CD4-positive, CD25-positive, alpha-beta regulatory T cell (primary cell): ENCODE measurements around the gene VKORC1L1. TPM values are rescaled to one million over a fixed set of nuclear protein-coding genes. Genes with fewer than 3 reads are reported as not detected.
"Not testable (repeated sequence)": the region's sequence is repeated elsewhere in the genome, so short reads cannot be mapped to it uniquely, and the experiment has no call there.

ENCODE experiments used
- ATAC-seq, 2 donors: fragments of 150-1000 bp; cut with Tn5 transposase; one replicate each; pipeline ENCODE4 v1.10.0; 2021; ENCODE audit warnings: low read depth in 2 of 2, moderate number of reproducible peaks in 2 of 2, moderate library complexity in 1 of 2
- DNase-seq, 3 donors: peaks; one replicate each; pipeline versions ENCODE4 v3.0.0 to v3.0.0-alpha.2; 2012 to 2022; ENCODE audit warnings: mixed read lengths in 1 of 3
- H3K27ac ChIP-seq: one replicate; pipeline ENCODE4 v1.7.0; 2013; ENCODE audit warnings: mild to moderate bottlenecking, low read length; ENCODE audit not compliant: insufficient read depth, poor library complexity, severe bottlenecking
- H3K27me3 ChIP-seq: one replicate; pipeline ENCODE4 v1.7.0; 2013; ENCODE audit warnings: low read length; ENCODE audit not compliant: control insufficient read depth, insufficient read depth
- H3K36me3 ChIP-seq: one replicate; pipeline ENCODE4 v1.7.0; 2013; ENCODE audit warnings: mild to moderate bottlenecking, low read length, moderate library complexity; ENCODE audit not compliant: control insufficient read depth, insufficient read depth
- H3K4me1 ChIP-seq: 2 replicates; pipeline ENCODE4 v1.7.0; 2013; ENCODE audit warnings: mild to moderate bottlenecking, low read length; ENCODE audit not compliant: insufficient read depth, control insufficient read depth, poor library complexity, severe bottlenecking
- H3K4me3 ChIP-seq: one replicate; pipeline ENCODE4 v1.7.0; 2013; ENCODE audit warnings: low read depth, mild to moderate bottlenecking, low read length, moderate library complexity
- H3K9me3 ChIP-seq, 2 experiments: 1 replicate in 1 of 2; 2 replicates in 1 of 2; pipeline ENCODE4 v1.7.0; 2013; ENCODE audit warnings: low read length in 2 of 2, mild to moderate bottlenecking in 1 of 2, moderate library complexity in 1 of 2; ENCODE audit not compliant: control insufficient read depth in 2 of 2
- H3K27ac Mint-ChIP-seq, 3 donors: one replicate each; pipeline ENCODE4 v1.8.0; 2020 to 2022; ENCODE audit warnings: mild to moderate bottlenecking in 3 of 3, mixed read lengths in 3 of 3, moderate library complexity in 2 of 3
- H3K27me3 Mint-ChIP-seq: one replicate; pipeline ENCODE4 v1.8.0; 2022; ENCODE audit warnings: mild to moderate bottlenecking, mixed read lengths
- H3K36me3 Mint-ChIP-seq: one replicate; pipeline ENCODE4 v1.8.0; 2020; ENCODE audit warnings: mixed read lengths
- H3K4me1 Mint-ChIP-seq, 4 donors: one replicate each; pipeline ENCODE4 v1.8.0; 2020 to 2022; ENCODE audit warnings: mixed read lengths in 4 of 4, mild to moderate bottlenecking in 1 of 4
- H3K4me3 Mint-ChIP-seq, 4 donors: one replicate each; pipeline ENCODE4 v1.8.0; 2020 to 2022; ENCODE audit warnings: mild to moderate bottlenecking in 4 of 4, mixed read lengths in 4 of 4, moderate library complexity in 3 of 4
- H3K9me3 Mint-ChIP-seq, 7 donors: one replicate each; pipeline ENCODE4 v1.8.0; 2020 to 2022; ENCODE audit warnings: mixed read lengths in 7 of 7, mild to moderate bottlenecking in 3 of 7, moderate library complexity in 2 of 7
- polyA plus RNA-seq, 4 donors: library from polyadenylated mRNA; unstranded; fragments of 300-500 nt; fragmentation: Illumina TruSeq; gene quantifications; one replicate each; pipeline ENCODE4 v1.2.3, GENCODE V29; 2021
- total RNA-seq: library from RNA; stranded (reverse); gene quantifications from one replicate; pipeline ENCODE4 v1.2.3, GENCODE V29; 2022

The VKORC1L1 gene
- total RNA-seq (5.5 TPM), polyA plus RNA-seq (1 to 10 TPM; 3.7 to 4.0 (median 3.8) TPM)

- no peaks in the 10 kb centered on the region for H3K9me3 Mint-ChIP-seq
- H3K36me3 Mint-ChIP-seq, result no peaks in the 10 kb centered on the region
- H3K4me3 Mint-ChIP-seq, result peak within 1 kb of the TSS; percentile 80 to 97 (median 88)
- Histone ChIP-seq H3K27ac (no peak within 1 kb of the TSS), H3K36me3 (no peaks in the 10 kb centered on the region), H3K4me3 (peak within 1 kb of the TSS; percentile 69), H3K9me3 (no peaks in the 10 kb centered on the region), H3K4me1 (peaks cover 2% of the 10 kb centered on the region), H3K27me3 (no peaks in the 10 kb centered on the region)
- peak; percentile 91 to 94 (median 92) for DNase-seq
- H3K27ac Mint-ChIP-seq, result peak within 1 kb of the TSS; percentile 44 to 92 (median 80)
- peaks cover 0 to 11% (median 4%) of the 10 kb centered on the region in 4 donors for H3K4me1 Mint-ChIP-seq
- ATAC-seq, result peak; percentile 95
- no peaks in the 10 kb centered on the region for H3K27me3 Mint-ChIP-seq
Observed at GRCh38 chr7:65872776-65873581, at the start of gene VKORC1L1. VKORC1L1 (plus strand) TSS chr7:65873074; CDS start chr7:65873372, 298 bp downstream.

- no peaks in the 10 kb centered on the region for H3K9me3 ChIP-seq
- Mint-ChIP-seq H3K27me3 (no peaks in the 10 kb centered on the region), H3K4me1 (no peaks in the 10 kb centered on the region), H3K9me3 (no peaks in the 10 kb centered on the region), H3K27ac (no peak overlapping the region), H3K36me3 (peaks cover 19% of the 10 kb centered on the region), H3K4me3 (no peak overlapping the region)
- H3K36me3 ChIP-seq, result no peaks in the 10 kb centered on the region
- no peaks in the 10 kb centered on the region for H3K4me1 ChIP-seq
- DNase-seq (no peak), ATAC-seq (no peak)
- H3K27me3 ChIP-seq, result no peaks in the 10 kb centered on the region
- no peak overlapping the region for H3K27ac ChIP-seq
- no peak overlapping the region for H3K4me3 ChIP-seq
Observed at GRCh38 chr7:65827366-65827765, 45.5 kb upstream of the VKORC1L1 start.

GRCh38 chr7:65832281-65832680 lies 40.6 kb upstream of the VKORC1L1 start:
- no peak overlapping the region for H3K4me3 Mint-ChIP-seq

GRCh38 chr7:65836684-65837083 lies 36.2 kb upstream of the VKORC1L1 start:
- not testable (repeated sequence) for H3K4me1 ChIP-seq, DNase-seq, H3K4me3 ChIP-seq, H3K27ac Mint-ChIP-seq, H3K27me3 Mint-ChIP-seq, H3K27me3 ChIP-seq, H3K4me3 Mint-ChIP-seq, H3K9me3 ChIP-seq, ATAC-seq, H3K36me3 ChIP-seq, H3K27ac ChIP-seq, H3K9me3 Mint-ChIP-seq
- Mint-ChIP-seq H3K4me1 (peaks cover 4 to 21% (median 7%) of the 10 kb centered on the region in 4 donors), H3K36me3 (peaks cover 12% of the 10 kb centered on the region)

More at GRCh38 chr7:65832281-65832680, 40.6 kb upstream of the VKORC1L1 start:
- H3K27ac ChIP-seq, result no peak overlapping the region
- Mint-ChIP-seq H3K27me3 (no peaks in the 10 kb centered on the region), H3K36me3 (peaks cover 15% of the 10 kb centered on the region), H3K4me1 (peaks cover 4 to 11% (median 7%) of the 10 kb centered on the region in 4 donors), H3K27ac (no peak overlapping the region), H3K9me3 (no peaks in the 10 kb centered on the region)
- no peak for ATAC-seq
- DNase-seq, result peak in 1 of 3 donors; percentile 2
- H3K4me3 ChIP-seq, result no peak overlapping the region
- H3K4me1 ChIP-seq, result no peaks in the 10 kb centered on the region
- no peaks in the 10 kb centered on the region for H3K36me3 ChIP-seq
- H3K27me3 ChIP-seq, result no peaks in the 10 kb centered on the region
- H3K9me3 ChIP-seq, result no peaks in the 10 kb centered on the region

GRCh38 chr7:65837541-65837956 lies 35.3 kb upstream of the VKORC1L1 start:
- Mint-ChIP-seq H3K27ac (peak overlapping the region in 1 of 3 donors; percentile 46), H3K4me1 (peaks cover 4 to 21% (median 7%) of the 10 kb centered on the region in 4 donors)
- not testable (repeated sequence) for ATAC-seq, H3K27me3 Mint-ChIP-seq, H3K4me3 ChIP-seq, H3K4me3 Mint-ChIP-seq, H3K27ac ChIP-seq, H3K9me3 ChIP-seq, H3K36me3 Mint-ChIP-seq, H3K4me1 ChIP-seq, H3K36me3 ChIP-seq, H3K9me3 Mint-ChIP-seq, H3K27me3 ChIP-seq, DNase-seq

GRCh38 chr7:65839846-65840245 lies 33.0 kb upstream of the VKORC1L1 start:
- Mint-ChIP-seq H3K9me3 (no peaks in the 10 kb centered on the region), H3K27ac (peak overlapping the region in 2 of 3 donors; percentile 55 to 62), H3K4me1 (peaks cover 4 to 19% (median 6%) of the 10 kb centered on the region in 4 donors), H3K27me3 (no peaks in the 10 kb centered on the region), H3K36me3 (peaks cover 6% of the 10 kb centered on the region), H3K4me3 (no peak overlapping the region)
- Histone ChIP-seq H3K27ac (no peak overlapping the region), H3K4me3 (no peak overlapping the region), H3K27me3 (no peaks in the 10 kb centered on the region), H3K9me3 (no peaks in the 10 kb centered on the region), H3K4me1 (no peaks in the 10 kb centered on the region), H3K36me3 (no peaks in the 10 kb centered on the region)
- ATAC-seq (no peak), DNase-seq (no peak)

GRCh38 chr7:65840446-65840845 lies 32.4 kb upstream of the VKORC1L1 start:
- Mint-ChIP-seq H3K27me3 (no peaks in the 10 kb centered on the region), H3K36me3 (peaks cover 6% of the 10 kb centered on the region), H3K4me3 (no peak overlapping the region), H3K4me1 (peaks cover 2 to 13% (median 2%) of the 10 kb centered on the region in 4 donors), H3K27ac (peak overlapping the region in 2 of 3 donors; percentile 55 to 62), H3K9me3 (no peaks in the 10 kb centered on the region)
- no peaks in the 10 kb centered on the region for H3K36me3 ChIP-seq
- no peak overlapping the region for H3K4me3 ChIP-seq
- H3K9me3 ChIP-seq, result no peaks in the 10 kb centered on the region
- DNase-seq (no peak), ATAC-seq (peak in 1 of 2 donors; percentile 46)
- no peaks in the 10 kb centered on the region for H3K27me3 ChIP-seq
- no peaks in the 10 kb centered on the region for H3K4me1 ChIP-seq
- H3K27ac ChIP-seq, result no peak overlapping the region

- not testable (repeated sequence) for H3K27me3 Mint-ChIP-seq, ATAC-seq
Observed at GRCh38 chr7:65843616-65844015, 29.3 kb upstream of the VKORC1L1 start.

More at GRCh38 chr7:65843616-65844015, 29.3 kb upstream of the VKORC1L1 start:
- H3K36me3 Mint-ChIP-seq, H3K4me1 ChIP-seq, H3K27ac ChIP-seq, H3K4me3 Mint-ChIP-seq, DNase-seq, H3K4me1 Mint-ChIP-seq, H3K27ac Mint-ChIP-seq, H3K27me3 ChIP-seq, H3K4me3 ChIP-seq, H3K36me3 ChIP-seq, H3K9me3 ChIP-seq, H3K9me3 Mint-ChIP-seq: not testable (repeated sequence)
